ENCODE results near the gene TRPM6.
"Not testable (repeated sequence)": the region's sequence is repeated elsewhere in the genome, so short reads cannot be mapped to it uniquely, and the experiment has no call there.

Gene TRPM6, protein sequence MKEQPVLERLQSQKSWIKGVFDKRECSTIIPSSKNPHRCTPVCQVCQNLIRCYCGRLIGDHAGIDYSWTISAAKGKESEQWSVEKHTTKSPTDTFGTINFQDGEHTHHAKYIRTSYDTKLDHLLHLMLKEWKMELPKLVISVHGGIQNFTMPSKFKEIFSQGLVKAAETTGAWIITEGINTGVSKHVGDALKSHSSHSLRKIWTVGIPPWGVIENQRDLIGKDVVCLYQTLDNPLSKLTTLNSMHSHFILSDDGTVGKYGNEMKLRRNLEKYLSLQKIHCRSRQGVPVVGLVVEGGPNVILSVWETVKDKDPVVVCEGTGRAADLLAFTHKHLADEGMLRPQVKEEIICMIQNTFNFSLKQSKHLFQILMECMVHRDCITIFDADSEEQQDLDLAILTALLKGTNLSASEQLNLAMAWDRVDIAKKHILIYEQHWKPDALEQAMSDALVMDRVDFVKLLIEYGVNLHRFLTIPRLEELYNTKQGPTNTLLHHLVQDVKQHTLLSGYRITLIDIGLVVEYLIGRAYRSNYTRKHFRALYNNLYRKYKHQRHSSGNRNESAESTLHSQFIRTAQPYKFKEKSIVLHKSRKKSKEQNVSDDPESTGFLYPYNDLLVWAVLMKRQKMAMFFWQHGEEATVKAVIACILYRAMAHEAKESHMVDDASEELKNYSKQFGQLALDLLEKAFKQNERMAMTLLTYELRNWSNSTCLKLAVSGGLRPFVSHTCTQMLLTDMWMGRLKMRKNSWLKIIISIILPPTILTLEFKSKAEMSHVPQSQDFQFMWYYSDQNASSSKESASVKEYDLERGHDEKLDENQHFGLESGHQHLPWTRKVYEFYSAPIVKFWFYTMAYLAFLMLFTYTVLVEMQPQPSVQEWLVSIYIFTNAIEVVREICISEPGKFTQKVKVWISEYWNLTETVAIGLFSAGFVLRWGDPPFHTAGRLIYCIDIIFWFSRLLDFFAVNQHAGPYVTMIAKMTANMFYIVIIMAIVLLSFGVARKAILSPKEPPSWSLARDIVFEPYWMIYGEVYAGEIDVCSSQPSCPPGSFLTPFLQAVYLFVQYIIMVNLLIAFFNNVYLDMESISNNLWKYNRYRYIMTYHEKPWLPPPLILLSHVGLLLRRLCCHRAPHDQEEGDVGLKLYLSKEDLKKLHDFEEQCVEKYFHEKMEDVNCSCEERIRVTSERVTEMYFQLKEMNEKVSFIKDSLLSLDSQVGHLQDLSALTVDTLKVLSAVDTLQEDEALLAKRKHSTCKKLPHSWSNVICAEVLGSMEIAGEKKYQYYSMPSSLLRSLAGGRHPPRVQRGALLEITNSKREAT (N-terminal part only)

DNA sequence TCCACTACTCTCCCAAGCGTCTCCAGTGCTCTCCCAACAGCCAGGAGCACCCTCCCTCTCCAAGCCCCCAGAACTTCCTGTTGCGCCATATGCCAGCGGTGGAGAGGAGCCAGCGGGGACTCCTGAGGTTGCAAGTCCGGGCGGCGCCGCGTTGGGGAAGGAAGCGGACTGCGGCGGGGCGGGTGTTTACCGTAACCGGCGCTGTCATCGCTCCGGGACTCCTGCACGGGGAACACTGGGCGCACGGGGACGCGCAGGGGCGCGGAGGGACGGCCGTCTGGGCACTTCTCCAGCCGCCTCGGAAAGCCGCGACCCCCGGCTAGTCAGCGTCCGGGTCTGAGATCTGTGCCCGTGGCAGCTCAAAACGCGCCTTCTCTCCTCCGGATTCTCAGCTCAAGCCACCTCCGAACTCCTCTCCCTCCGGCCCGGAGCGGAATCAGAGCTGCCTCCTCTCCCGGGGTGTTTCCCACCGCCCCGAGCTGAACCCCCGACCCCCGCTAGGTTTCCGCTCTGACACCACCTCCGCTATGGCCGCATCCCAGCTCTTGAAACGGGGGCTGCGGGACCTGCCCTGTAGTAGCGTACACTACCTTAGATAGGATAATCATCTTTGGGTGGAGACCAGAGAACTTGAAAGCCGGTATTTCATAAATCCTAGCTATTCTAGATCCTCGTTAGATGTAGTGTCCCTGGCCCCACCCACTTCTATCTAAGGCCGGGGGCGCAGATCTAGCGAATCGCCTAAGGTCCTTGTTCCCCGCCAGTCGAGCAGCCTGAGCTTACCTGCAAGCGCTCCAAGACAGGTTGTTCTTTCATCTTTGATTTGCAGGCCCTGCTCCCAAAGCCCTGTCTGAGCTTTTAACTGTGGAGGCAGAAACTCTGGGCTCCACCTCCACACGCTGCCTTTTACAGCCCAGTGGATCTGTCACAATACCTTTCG lies at the start of gene TRPM6:
Gene TRPM6, minus strand, starts transcription at position 881 of the 940 bp plus-strand sequence. Its CDS starts 65 bp downstream, at position 816.
- DNase-seq = peak; percentile 57

- DNase-seq = no peak
Observed at GRCh38 chr9:74935008-74935407, 47.3 kb upstream of the TRPM6 start.

DNA sequence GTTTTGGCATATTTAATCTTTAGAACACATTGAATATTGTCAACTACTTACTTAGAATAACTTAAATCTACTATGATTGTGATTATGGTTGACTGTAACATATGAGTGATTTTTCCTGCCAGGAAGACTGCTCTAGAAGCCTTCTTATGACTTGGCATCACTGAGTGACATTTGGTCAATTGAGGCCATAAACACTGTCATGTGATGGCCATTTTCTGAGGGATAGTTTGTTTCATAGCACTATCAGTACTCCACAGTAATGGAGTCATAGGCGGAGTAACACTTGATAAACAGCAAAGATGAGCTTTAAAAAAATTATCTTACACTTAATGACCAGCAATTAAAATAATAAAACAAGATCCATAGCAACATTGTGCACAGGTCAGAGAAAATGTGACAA lies 34.0 kb upstream of the TRPM6 start:
- DNase-seq = no peak

DNA sequence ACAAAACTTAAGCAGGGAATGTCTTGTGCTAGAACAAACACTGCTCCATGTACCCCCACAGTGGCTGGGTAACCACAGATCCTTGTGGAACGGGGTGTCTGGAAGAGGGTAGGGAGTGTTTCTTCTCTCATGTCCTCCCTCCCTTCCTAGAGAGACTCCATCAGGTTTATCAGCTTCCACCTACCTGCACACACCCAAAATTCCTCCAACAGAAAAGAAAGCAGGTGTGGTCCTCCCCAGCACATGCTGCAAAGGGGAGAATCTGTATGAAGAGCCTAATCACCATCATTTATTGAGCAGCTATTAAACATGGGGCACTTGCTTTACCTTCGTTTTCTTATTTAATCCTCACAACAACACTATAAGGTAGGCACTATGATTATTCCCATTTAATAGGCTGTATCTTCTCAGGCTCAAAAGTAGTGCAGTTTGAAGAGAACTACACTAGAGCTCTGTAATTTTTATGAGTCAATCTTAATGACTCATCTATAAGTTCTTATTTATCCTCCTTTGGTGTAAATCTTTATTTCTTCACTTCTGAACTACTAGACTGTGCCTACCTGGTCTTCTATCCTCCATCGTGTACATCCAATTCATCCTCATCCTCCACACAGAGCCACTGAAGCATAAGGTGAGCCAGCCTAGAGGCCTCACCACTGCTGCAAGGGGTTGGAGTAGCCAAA lies 33.4 kb upstream of the TRPM6 start:
- DNase-seq = no peak

DNA sequence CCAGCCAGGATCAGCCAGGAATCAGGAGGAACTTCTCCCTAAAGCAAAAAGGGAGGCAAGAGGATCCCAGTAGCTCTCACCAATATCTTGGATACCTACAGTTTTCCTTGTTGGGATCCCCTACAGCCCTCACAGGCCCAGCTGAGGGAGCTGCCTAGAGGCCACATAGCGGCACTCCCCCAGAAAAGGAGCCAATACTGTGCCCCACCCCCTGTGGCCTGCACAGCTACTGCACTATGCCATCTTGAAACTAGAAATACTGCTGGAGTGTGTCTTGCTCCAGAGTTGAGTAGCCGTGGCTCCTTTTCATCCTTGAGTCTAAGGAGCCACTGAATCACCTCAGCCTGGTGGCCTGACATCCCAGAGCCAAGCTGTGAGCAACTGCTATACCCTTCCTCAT lies 22.3 kb upstream of the TRPM6 start:
- no peak for DNase-seq

DNA sequence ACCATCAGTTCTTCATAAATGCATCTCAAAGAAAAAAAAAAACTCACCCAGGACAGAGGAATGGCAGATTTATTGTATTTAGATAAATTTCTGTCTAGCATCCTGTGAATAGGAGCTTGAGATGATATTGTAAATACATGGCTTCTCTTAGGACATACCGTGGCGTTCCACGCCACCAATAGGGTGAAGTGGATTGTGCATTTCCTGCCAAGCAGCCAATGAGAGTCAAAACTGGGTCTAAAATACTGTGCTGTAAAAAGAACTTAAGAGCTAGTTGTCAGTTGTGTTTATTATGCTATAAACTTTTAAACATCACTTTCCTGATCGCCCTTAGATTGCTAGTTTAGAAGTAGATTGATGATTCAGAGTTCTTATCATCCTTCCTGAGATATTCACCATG lies 20.9 kb upstream of the TRPM6 start:
- DNase-seq = no peak

DNA sequence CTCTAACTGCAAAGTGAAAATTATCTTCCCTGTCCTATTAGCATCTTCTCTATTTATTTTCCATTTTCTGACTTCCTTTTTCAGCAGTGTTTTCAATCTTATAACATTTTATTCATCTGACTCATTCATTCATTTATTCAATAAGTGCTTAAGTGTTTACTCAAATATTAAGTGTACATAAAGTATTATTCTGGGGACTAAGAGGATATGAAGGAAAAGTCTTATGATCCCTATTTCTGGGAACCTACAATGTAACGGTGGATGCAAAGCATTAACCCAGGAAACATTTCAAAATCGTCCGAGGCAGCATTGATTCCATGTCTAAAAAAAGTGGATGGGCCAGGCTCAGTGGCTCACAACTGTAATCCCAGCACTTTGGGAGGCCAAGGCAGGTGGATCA lies 19.4 kb upstream of the TRPM6 start:
- no peak for DNase-seq

DNA sequence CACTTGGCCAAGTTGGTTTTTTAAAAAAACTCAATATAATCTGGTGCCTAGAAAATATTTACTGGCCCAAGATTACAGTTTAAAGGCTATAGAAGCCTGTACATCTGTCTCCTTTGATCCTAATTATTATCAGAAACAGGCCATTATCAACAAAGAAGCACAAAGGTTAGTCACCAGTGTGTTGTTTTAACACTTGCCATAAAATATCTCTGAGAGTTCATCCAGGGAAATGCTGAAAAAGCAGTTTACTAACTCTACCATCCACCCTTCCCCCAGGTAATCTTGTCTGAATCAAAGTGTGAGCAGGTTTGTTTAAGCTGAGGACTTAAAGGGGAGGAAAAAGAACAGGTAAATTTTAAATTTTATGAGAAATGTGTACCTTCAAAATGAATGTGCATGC lies 13.3 kb upstream of the TRPM6 start:
- no peak for DNase-seq

DNA sequence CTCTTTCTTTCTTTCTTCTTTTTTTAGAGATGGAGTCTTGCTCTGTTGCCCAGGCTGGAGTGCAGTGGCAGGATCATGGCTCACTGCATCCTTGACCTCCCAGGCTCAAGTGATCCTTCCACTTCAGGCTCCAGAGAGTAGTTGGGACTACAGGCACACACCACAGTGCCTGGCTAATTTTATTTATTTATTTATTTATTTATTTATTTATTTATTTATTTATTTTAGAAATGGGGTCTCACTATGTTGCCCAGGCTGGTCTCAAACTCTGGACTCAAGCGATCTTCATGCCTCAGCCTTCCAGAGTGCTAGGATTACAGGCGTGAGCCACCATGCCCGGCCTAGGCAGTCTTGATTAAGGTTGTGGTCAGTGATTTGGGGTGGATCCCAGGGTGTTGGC lies 728 bp upstream of the TRPM6 start:
- DNase-seq = not testable (repeated sequence)

- no peak for DNase-seq
Observed at GRCh38 chr9:74887981-74888370, 255 bp upstream of the TRPM6 start.

DNA sequence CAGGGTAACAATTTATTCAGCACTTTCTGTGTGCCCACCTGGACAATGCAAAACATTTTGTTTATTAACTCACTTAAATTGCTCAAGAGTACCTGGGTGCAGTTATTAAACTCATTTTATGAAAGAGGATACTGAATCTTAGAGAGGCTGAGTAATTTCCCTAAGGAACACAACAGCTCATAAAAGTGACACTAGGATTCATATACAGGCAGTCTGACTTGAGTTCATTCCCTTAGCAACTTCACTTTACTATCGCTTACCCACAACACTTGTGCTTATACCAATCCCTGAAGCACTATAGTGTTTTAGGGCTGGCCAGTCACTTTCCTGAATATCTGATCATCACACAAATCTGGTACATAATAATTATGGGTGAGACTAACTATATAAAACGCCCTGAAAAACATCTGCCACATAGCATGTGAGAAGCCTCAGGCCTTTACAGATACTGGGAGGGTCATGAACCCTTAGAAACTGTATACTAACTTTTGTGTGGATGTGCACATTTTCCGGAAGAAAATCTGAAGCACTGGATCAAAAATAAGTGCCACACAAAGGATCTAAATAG lies 11.3 kb downstream of the TRPM6 start:
- no peak for DNase-seq

GRCh38 chr9:74875656-74876055 lies 12.1 kb downstream of the TRPM6 start:
- DNase-seq = no peak

DNA sequence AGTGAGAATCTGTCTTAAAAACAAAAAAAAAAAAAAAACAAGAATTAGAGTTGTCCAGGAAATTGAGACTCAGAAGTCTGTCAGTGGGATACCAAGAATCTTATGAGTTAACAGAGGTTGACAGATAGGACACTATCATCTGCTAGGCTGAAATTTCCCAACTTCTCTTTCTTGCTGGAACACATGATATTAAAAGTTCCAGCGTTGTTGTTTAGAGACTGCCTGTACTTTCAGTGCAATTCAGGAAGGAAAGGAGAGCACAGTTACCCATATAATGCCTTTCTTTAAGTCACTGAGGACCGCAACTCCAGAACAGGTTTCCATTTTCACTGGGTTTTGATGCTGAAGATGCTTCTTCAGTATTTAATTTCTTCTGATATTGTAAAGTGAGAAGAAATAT lies 13.5 kb downstream of the TRPM6 start:
- DNase-seq = no peak

GRCh38 chr9:74872619-74873233 lies 15.0 kb downstream of the TRPM6 start:
- DNase-seq = no peak

GRCh38 chr9:74867483-74867882 lies 20.2 kb downstream of the TRPM6 start:
- DNase-seq = no peak

- no peak for DNase-seq
Observed at GRCh38 chr9:74865177-74865576, 22.5 kb downstream of the TRPM6 start.

- peak; percentile 52 for DNase-seq
Observed at GRCh38 chr9:74861773-74862474, 25.8 kb downstream of the TRPM6 start.

GRCh38 chr9:74861071-74861470 lies 26.6 kb downstream of the TRPM6 start:
- DNase-seq = no peak

DNA sequence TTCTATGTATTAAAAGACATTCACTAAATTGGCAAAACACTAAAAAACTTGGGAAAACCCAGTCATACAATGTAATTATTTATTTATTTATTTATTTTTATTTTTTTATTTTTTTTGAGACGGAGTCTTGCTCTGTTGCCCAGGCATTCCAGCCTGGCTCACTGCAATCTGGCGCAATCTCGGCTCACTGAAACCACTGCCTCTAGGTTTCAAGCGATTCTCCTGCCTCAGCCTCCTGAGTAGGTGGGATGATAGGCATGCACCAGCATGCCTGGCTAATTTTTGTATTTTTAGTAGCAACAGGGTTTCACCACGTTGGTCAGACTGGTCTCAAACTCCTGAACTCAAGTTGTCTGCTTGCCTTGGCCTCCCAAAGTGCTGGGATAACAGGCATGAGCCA lies 27.5 kb downstream of the TRPM6 start:
- not testable (repeated sequence) for DNase-seq

DNA sequence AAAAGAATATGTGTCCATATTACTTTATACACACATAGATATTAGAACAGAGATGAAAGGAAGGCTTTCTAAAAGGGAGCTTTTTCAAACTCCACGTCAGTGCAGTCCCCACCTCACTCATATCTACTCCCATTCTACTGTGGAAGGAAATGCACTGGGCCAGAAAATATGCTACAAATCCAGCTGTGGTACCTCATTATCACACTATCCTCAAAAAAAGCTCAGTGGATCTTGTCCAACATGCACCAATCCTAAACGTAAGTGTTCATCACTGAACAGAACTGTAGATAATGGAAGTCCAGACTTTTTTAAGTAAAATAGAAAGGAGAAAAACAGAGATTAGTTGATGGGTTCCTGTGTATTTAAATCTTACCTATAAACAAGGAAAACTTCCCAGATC lies 27.9 kb downstream of the TRPM6 start:
- DNase-seq = no peak

Measured in NCI-H226 (cell line).